Measurements from ENCODE around the gene ABCG8.

The ABCG8 gene

DNA sequence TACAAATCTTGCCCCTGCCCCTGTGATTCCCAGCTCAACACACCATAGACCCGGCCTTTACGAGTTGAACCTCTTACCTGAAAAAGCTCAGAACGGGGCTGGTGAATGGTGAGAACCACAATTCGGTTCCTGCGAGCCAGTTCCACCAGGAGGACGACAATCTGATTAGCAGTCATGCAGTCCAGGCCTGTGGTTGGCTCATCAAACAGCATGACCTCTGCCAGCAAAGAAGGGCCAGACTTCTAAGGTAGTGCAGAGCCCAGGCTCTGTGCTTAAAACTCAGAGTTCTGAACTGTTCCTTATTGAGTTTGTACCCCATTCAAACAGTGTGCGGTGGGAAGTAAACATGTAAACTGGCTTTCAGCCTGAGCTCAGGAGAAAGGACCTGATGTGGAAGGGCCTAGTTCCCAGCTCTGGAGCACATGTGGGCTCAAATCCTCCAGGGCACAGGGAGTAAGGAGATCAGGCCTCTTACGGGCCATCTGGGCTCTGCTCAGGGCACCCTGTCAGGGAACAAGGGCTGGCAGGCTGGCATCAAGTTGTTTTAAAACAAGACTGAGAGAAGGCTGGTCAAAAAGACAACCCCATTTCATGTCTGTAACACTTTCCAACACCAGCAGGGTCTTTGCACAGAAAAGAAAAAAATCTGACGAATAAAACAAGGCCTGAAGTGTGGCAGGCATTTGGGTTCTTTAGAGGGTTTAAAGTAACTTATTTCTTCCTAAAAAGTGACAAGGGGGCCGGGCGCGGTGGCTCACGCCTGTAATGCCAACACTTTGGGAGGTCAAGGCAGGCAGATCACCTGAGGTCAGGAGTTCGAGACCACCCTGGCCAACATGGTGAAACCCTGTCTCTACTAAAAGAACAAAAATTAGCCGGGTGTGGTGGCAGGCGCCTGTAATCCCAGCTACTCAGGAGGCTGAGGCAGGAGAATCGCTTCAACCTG, 12.2 kb upstream of the ABCG8 start:
- H3K4me3 ChIP-seq (ENCODE audit: low read depth in 1 of 2, low read length in 2 of 2) = no peak overlapping the region
- no peaks in the 10 kb centered on the region for H3K36me3 ChIP-seq (ENCODE audit: insufficient read depth, low read length)
- no peaks in the 10 kb centered on the region for H3K4me1 ChIP-seq (ENCODE audit: insufficient read depth, low read length)
- peaks cover 0 to 4% of the 10 kb centered on the region in 2 donors for H3K27me3 ChIP-seq (ENCODE audit: control insufficient read depth in 1 of 2, insufficient read depth in 2 of 2, low read length in 2 of 2)
- no peaks in the 10 kb centered on the region for H3K9me3 ChIP-seq (ENCODE audit: low read length)
- no peak overlapping the region for H3K9ac ChIP-seq (ENCODE audit: low read length)
- no peak overlapping the region for H3K27ac ChIP-seq (ENCODE audit: low read depth, low read length)

- H3K27me3 ChIP-seq (ENCODE audit: control insufficient read depth in 1 of 2, insufficient read depth in 2 of 2, low read length in 2 of 2) = peaks cover 4 to 8% of the 10 kb centered on the region in 2 donors
- no peaks in the 10 kb centered on the region for H3K4me1 ChIP-seq (ENCODE audit: insufficient read depth, low read length)
- H3K27ac ChIP-seq (ENCODE audit: low read depth, low read length) = no peak overlapping the region
- H3K4me3 ChIP-seq (ENCODE audit: low read depth in 1 of 2, low read length in 2 of 2) = no peak overlapping the region
- no peak overlapping the region for H3K9ac ChIP-seq (ENCODE audit: low read length)
- H3K9me3 ChIP-seq (ENCODE audit: low read length) = no peaks in the 10 kb centered on the region
- no peaks in the 10 kb centered on the region for H3K36me3 ChIP-seq (ENCODE audit: insufficient read depth, low read length)
Observed at GRCh38 chr2:43831543-43832294, 7.1 kb upstream of the ABCG8 start.

DNA sequence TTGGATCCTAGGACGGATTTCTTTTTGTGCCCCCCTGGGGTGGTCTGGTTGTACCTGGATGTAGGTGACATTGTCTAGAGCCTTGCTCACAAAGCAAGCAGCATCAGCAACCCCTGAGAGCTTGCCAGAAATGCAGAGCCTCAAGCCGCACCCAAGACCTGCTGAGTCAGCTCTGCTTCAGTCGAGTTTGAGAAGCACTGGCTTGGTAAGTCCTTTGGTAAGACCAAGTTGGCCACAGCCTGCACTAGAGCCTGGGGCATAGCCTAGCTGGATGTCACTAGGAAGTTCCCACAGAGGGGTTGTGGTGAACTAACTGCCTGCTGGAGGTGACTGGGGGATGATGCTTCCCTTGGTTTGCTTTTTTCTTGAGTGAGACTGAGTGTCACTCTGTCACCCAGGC, 6.3 kb upstream of the ABCG8 start:
- H3K9me3 ChIP-seq (ENCODE audit: low read length) = no peaks in the 10 kb centered on the region
- no peak overlapping the region for H3K27ac ChIP-seq (ENCODE audit: low read depth, low read length)
- no peak overlapping the region for H3K9ac ChIP-seq (ENCODE audit: low read length)
- H3K27me3 ChIP-seq (ENCODE audit: control insufficient read depth in 1 of 2, insufficient read depth in 2 of 2, low read length in 2 of 2) = peaks cover 4 to 8% of the 10 kb centered on the region in 2 donors
- no peaks in the 10 kb centered on the region for H3K4me1 ChIP-seq (ENCODE audit: insufficient read depth, low read length)
- no peak overlapping the region for H3K4me3 ChIP-seq (ENCODE audit: low read depth in 1 of 2, low read length in 2 of 2)
- H3K36me3 ChIP-seq (ENCODE audit: insufficient read depth, low read length) = no peaks in the 10 kb centered on the region

DNA sequence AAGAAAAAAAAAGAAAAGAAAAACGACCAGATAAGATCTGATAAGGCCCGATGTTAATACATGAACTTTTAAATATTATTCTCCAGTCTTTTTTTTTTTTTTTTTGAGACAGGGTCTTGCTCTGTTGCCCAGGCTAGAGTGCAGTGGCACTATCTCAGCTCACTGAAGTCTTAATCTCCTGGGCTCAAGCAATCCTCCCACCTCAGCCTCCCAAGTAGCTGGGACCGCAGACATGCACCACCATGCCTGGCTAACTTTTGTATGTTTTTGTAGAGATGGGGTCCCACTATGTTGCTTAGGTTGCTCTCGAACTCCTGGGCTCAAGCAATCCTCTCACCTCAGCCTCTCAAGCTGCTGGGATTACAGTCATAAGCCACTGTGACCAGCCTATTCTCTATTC, 1.7 kb upstream of the ABCG8 start:
- Histone ChIP-seq H3K27me3 (ENCODE audit: control insufficient read depth in 1 of 2, insufficient read depth in 2 of 2, low read length in 2 of 2) (peaks cover 0 to 6% of the 10 kb centered on the region in 2 donors), H3K27ac (ENCODE audit: low read depth, low read length) (no peak overlapping the region)

GRCh38 chr2:43837831-43838559, 776 bp upstream of the ABCG8 start:
- Histone ChIP-seq H3K9ac (ENCODE audit: low read length) (no peak overlapping the region), H3K9me3 (ENCODE audit: low read length) (no peaks in the 10 kb centered on the region), H3K4me3 (ENCODE audit: low read depth in 1 of 2, low read length in 2 of 2) (no peak overlapping the region)

More for the DNA sequence above, 1.7 kb upstream of the ABCG8 start:
- Histone ChIP-seq H3K9me3 (ENCODE audit: low read length) (no peaks in the 10 kb centered on the region), H3K4me1 (ENCODE audit: insufficient read depth, low read length) (no peaks in the 10 kb centered on the region), H3K9ac (ENCODE audit: low read length) (no peak overlapping the region), H3K36me3 (ENCODE audit: insufficient read depth, low read length) (no peaks in the 10 kb centered on the region), H3K4me3 (ENCODE audit: low read depth in 1 of 2, low read length in 2 of 2) (no peak overlapping the region)

GRCh38 chr2:43839776-43840564, 1.2 kb downstream of the ABCG8 start:
- H3K9ac ChIP-seq (ENCODE audit: low read length) = no peak overlapping the region
- no peaks in the 10 kb centered on the region for H3K4me1 ChIP-seq (ENCODE audit: insufficient read depth, low read length)
- no peaks in the 10 kb centered on the region for H3K27me3 ChIP-seq (ENCODE audit: control insufficient read depth in 1 of 2, insufficient read depth in 2 of 2, low read length in 2 of 2)
- H3K9me3 ChIP-seq (ENCODE audit: low read length) = no peaks in the 10 kb centered on the region
- H3K36me3 ChIP-seq (ENCODE audit: insufficient read depth, low read length) = no peaks in the 10 kb centered on the region
- H3K27ac ChIP-seq (ENCODE audit: low read depth, low read length) = no peak overlapping the region
- no peak overlapping the region for H3K4me3 ChIP-seq (ENCODE audit: low read depth in 1 of 2, low read length in 2 of 2)

More at GRCh38 chr2:43837831-43838559, 776 bp upstream of the ABCG8 start:
- no peaks in the 10 kb centered on the region for H3K27me3 ChIP-seq (ENCODE audit: control insufficient read depth in 1 of 2, insufficient read depth in 2 of 2, low read length in 2 of 2)
- no peaks in the 10 kb centered on the region for H3K4me1 ChIP-seq (ENCODE audit: insufficient read depth, low read length)
- no peak overlapping the region for H3K27ac ChIP-seq (ENCODE audit: low read depth, low read length)
- H3K36me3 ChIP-seq (ENCODE audit: insufficient read depth, low read length) = no peaks in the 10 kb centered on the region

- H3K9me3 ChIP-seq (ENCODE audit: low read length) = no peaks in the 10 kb centered on the region
- H3K9ac ChIP-seq (ENCODE audit: low read length) = no peak overlapping the region
- H3K27me3 ChIP-seq (ENCODE audit: control insufficient read depth in 1 of 2, insufficient read depth in 2 of 2, low read length in 2 of 2) = no peaks in the 10 kb centered on the region
- H3K27ac ChIP-seq (ENCODE audit: low read depth, low read length) = no peak overlapping the region
- no peaks in the 10 kb centered on the region for H3K4me1 ChIP-seq (ENCODE audit: insufficient read depth, low read length)
- no peaks in the 10 kb centered on the region for H3K36me3 ChIP-seq (ENCODE audit: insufficient read depth, low read length)
- H3K4me3 ChIP-seq (ENCODE audit: low read depth in 1 of 2, low read length in 2 of 2) = no peak overlapping the region
Observed at GRCh38 chr2:43840965-43841364, 2.2 kb downstream of the ABCG8 start.

- no peaks in the 10 kb centered on the region for H3K9me3 ChIP-seq (ENCODE audit: low read length)
- no peaks in the 10 kb centered on the region for H3K4me1 ChIP-seq (ENCODE audit: insufficient read depth, low read length)
- no peak overlapping the region for H3K27ac ChIP-seq (ENCODE audit: low read depth, low read length)
- no peak overlapping the region for H3K9ac ChIP-seq (ENCODE audit: low read length)
- H3K4me3 ChIP-seq (ENCODE audit: low read depth in 1 of 2, low read length in 2 of 2) = no peak overlapping the region
- no peaks in the 10 kb centered on the region for H3K36me3 ChIP-seq (ENCODE audit: insufficient read depth, low read length)
- no peaks in the 10 kb centered on the region for H3K27me3 ChIP-seq (ENCODE audit: control insufficient read depth in 1 of 2, insufficient read depth in 2 of 2, low read length in 2 of 2)
Observed at GRCh38 chr2:43841949-43842865, 3.4 kb downstream of the ABCG8 start.

- H3K27me3 ChIP-seq (ENCODE audit: control insufficient read depth in 1 of 2, insufficient read depth in 2 of 2, low read length in 2 of 2) = no peaks in the 10 kb centered on the region
- H3K4me3 ChIP-seq (ENCODE audit: low read depth in 1 of 2, low read length in 2 of 2) = no peak overlapping the region
- no peaks in the 10 kb centered on the region for H3K36me3 ChIP-seq (ENCODE audit: insufficient read depth, low read length)
- no peak overlapping the region for H3K9ac ChIP-seq (ENCODE audit: low read length)
- H3K4me1 ChIP-seq (ENCODE audit: insufficient read depth, low read length) = no peaks in the 10 kb centered on the region
- no peaks in the 10 kb centered on the region for H3K9me3 ChIP-seq (ENCODE audit: low read length)
- no peak overlapping the region for H3K27ac ChIP-seq (ENCODE audit: low read depth, low read length)
Observed at GRCh38 chr2:43842866-43843226, 4.1 kb downstream of the ABCG8 start.

DNA sequence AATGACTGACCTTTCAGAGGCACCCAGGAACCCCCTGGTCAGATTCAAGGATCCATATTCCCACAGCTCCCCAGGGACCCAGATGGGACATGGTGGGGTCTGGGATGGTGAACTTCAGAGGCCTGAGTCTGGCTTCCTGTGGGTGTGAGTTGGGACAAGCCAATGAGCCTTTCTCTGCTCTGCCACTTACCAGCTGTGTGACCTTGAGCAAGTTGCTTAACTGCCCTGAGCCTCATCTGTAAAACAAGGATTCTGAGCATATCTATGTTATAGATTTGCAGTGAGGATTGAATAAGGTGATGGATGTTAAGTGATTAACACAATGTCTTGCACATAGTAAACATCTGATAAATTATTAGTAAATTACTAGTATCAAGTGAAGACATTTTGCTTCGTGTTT, 6.4 kb downstream of the ABCG8 start:
- no peaks in the 10 kb centered on the region for H3K9me3 ChIP-seq (ENCODE audit: low read length)
- no peak overlapping the region for H3K27ac ChIP-seq (ENCODE audit: low read depth, low read length)
- no peak overlapping the region for H3K9ac ChIP-seq (ENCODE audit: low read length)
- H3K4me3 ChIP-seq (ENCODE audit: low read depth in 1 of 2, low read length in 2 of 2) = no peak overlapping the region
- no peaks in the 10 kb centered on the region for H3K36me3 ChIP-seq (ENCODE audit: insufficient read depth, low read length)
- no peaks in the 10 kb centered on the region for H3K4me1 ChIP-seq (ENCODE audit: insufficient read depth, low read length)
- no peaks in the 10 kb centered on the region for H3K27me3 ChIP-seq (ENCODE audit: control insufficient read depth in 1 of 2, insufficient read depth in 2 of 2, low read length in 2 of 2)
